Upper lobe of left lung (tissue), 6 donors: ENCODE results near the gene PRSS37. TPM values are rescaled to one million over a fixed set of nuclear protein-coding genes. Genes with fewer than 3 reads are reported as not detected.

Experiments used
- ATAC-seq, 2 donors: fragments of 200-7000 bp; cut with Tn5 transposase; one replicate each; pipeline ENCODE4 v1.9.1; 2022; ENCODE audit warnings: mild to moderate bottlenecking in 2 of 2, moderate library complexity in 2 of 2; ENCODE audit not compliant: low FRiP score in 2 of 2
- DNase-seq, 2 donors: peaks; one replicate each; pipeline ENCODE4 v3.0.0-alpha.2; 2019 to 2020
- H3K27ac ChIP-seq, 4 donors: fragments of 200-600 bp; sonication (generic); one replicate each; pipeline ENCODE4 v1.5.1; 2016 to 2019
- H3K27me3 ChIP-seq, 4 donors: fragments of 200-600 bp; sonication (generic); one replicate each; pipeline ENCODE4 v1.5.1; 2017 to 2019
- H3K36me3 ChIP-seq, 4 donors: fragments of 200-600 bp; sonication (generic); one replicate each; pipeline ENCODE4 v1.5.1; 2016 to 2019
- H3K4me1 ChIP-seq, 4 donors: fragments of 200-600 bp; sonication (generic); one replicate each; pipeline ENCODE4 v1.5.1; 2018 to 2019
- H3K4me3 ChIP-seq, 4 donors: fragments of 200-600 bp; sonication (generic); one replicate each; pipeline ENCODE4 v1.5.1; 2017 to 2019; ENCODE audit warnings: mild to moderate bottlenecking in 2 of 4, moderate library complexity in 1 of 4
- H3K9me3 ChIP-seq, 4 donors: fragments of 200-600 bp; sonication (generic); one replicate each; pipeline ENCODE4 v1.5.1; 2018 to 2019
- EP300 ChIP-seq, 4 donors: sonication (generic); formaldehyde crosslinking; IDR thresholded peaks; one replicate each; pipeline ENCODE4 v1.5.1; 2017; ENCODE audit warnings: antibody characterized with exemption in 4 of 4, control low read depth in 2 of 4
- POLR2A ChIP-seq, 4 donors: fragments of 450-650 bp; IDR thresholded peaks; one replicate each; pipeline ENCODE4 v1.5.1; 2016 to 2017; ENCODE audit warnings: antibody characterized with exemption in 4 of 4, mild to moderate bottlenecking in 2 of 4
- POLR2AphosphoS5 ChIP-seq, 2 donors: sonication (generic); formaldehyde crosslinking; IDR thresholded peaks; one replicate each; pipeline ENCODE4 v1.5.1; 2017; ENCODE audit warnings: antibody characterized with exemption in 2 of 2
- WGBS, 2 donors: methylation state at CpG; one replicate each; pipeline ENCODE4 v1.1.5; 2017 to 2018; 5-methylcytosine and 5-hydroxymethylcytosine counted together
- total RNA-seq, 6 donors: library from RNA; depleted of rRNA in 4 of 6; stranded (reverse); fragments of >200 nt in 4 of 6; gene quantifications; one replicate each; pipeline versions ENCODE4 v1.1.0 to v1.2.1, GENCODE V29; 2016 to 2021
- TF ChIP-seq, protein P1 (sequence below), 6 experiments: fragments of 450-650 bp in 4 of 6; fragments of 200-600 bp in 2 of 6; sonication (generic) in 2 of 6; IDR thresholded peaks; one replicate each; pipeline ENCODE4 v1.5.1; 2016 to 2019; ENCODE audit warnings: antibody characterized with exemption in 6 of 6
- donor health status: DM: no; HTN: no; CAD: no; lungs with moderate emphysema.
- donor health status: DM: no; HTN: yes; CAD: no; lungs with severe emphysema.

PRSS37 gene
- total RNA-seq, 6 donors from 2014 or later = not detected

DNA sequence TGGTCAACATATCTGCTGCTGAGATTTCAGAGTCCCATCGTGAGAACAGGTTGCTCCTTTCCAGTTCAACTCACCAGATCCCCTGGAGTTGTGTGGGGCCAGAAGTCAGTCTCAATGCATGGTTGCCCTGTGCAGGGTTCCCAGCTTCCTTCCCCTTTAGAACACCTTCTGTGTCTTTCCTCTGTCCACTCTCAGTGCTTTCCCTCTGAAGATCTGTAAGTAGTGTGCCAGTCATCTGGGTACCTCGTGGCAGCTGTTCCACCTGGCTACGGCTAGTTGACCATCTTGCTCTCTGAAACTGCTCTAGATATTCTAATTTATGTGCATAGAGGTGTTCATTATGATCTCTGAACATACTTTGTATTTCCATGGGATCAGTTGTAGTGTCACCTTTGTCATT lies 36.1 kb upstream of the PRSS37 start:
- 88 to 89% methylated on average over 3 of the region's 3 CpGs for WGBS, 2 donors
- no peak for TF ChIP-seq POLR2AphosphoS5 (IDR thresholded peaks at IDR 0.05)
- no peak for TF ChIP-seq EP300 (IDR thresholded peaks at IDR 0.05)
- TF ChIP-seq, protein P1, sequence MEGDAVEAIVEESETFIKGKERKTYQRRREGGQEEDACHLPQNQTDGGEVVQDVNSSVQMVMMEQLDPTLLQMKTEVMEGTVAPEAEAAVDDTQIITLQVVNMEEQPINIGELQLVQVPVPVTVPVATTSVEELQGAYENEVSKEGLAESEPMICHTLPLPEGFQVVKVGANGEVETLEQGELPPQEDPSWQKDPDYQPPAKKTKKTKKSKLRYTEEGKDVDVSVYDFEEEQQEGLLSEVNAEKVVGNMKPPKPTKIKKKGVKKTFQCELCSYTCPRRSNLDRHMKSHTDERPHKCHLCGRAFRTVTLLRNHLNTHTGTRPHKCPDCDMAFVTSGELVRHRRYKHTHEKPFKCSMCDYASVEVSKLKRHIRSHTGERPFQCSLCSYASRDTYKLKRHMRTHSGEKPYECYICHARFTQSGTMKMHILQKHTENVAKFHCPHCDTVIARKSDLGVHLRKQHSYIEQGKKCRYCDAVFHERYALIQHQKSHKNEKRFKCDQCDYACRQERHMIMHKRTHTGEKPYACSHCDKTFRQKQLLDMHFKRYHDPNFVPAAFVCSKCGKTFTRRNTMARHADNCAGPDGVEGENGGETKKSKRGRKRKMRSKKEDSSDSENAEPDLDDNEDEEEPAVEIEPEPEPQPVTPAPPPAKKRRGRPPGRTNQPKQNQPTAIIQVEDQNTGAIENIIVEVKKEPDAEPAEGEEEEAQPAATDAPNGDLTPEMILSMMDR (IDR thresholded peaks at IDR 0.05) = no peak
- TF ChIP-seq POLR2A (IDR thresholded peaks at IDR 0.05) = no peak
- Histone ChIP-seq H3K4me1 (no peaks in the 10 kb centered on the region), H3K27ac (no peak overlapping the region), H3K36me3 (no peaks in the 10 kb centered on the region), H3K4me3 (no peak overlapping the region), H3K9me3 (no peaks in the 10 kb centered on the region), H3K27me3 (no peaks in the 10 kb centered on the region)
- no peak for DNase-seq
- no peak for ATAC-seq

DNA sequence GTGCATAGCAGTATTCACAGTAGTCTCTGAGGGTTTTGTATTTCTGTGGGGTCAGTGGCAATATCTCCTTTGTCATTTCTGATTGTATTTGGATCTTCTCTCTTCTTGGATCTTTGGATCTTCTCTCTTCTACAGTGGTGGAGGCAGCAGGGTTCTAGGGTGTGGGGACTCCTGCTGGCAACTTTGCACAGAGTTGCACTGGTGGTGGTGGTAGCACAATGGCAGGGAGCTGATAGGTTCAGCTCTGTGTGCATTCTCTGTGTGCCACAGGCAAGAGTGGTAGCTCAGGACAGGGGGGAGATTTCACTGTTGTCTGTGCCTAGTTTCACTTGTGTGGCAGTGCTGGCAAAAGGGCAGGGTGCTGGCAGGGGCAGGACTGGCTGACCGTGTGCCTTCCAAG lies 35.1 kb upstream of the PRSS37 start:
- no peak overlapping the region for H3K27ac ChIP-seq
- no peaks in the 10 kb centered on the region for H3K9me3 ChIP-seq
- H3K36me3 ChIP-seq = no peaks in the 10 kb centered on the region
- TF ChIP-seq, protein P1 (IDR thresholded peaks at IDR 0.05) = no peak
- TF ChIP-seq EP300 (IDR thresholded peaks at IDR 0.05) (no peak), POLR2A (IDR thresholded peaks at IDR 0.05) (no peak), POLR2AphosphoS5 (IDR thresholded peaks at IDR 0.05) (no peak)
- WGBS, 2 donors = 89 to 100% methylated on average over 1 of the region's 1 CpG
- H3K4me1 ChIP-seq = no peaks in the 10 kb centered on the region
- ATAC-seq = no peak
- DNase-seq = no peak
- H3K4me3 ChIP-seq = no peak overlapping the region
- H3K27me3 ChIP-seq = no peaks in the 10 kb centered on the region

DNA sequence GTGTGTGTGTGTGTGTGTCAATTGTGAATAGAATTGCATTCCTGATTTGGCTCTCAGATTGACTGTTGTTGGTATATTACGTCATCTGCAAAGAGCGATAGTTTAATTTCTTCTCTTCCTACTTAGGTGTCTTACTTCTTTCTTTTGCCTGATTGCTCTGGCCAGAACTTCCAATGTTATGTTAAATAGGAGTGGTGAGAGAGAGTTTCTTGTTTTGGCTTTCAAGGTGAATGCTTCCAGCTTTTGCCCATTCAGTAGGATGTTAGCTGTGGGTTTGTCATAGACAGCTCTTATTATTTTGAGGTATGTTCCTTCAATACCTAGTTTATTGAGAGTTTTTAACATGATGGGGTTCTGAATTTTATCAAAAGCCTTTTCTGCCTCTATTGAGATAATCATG lies 34.2 kb upstream of the PRSS37 start:
- TF ChIP-seq, protein P1 (IDR thresholded peaks at IDR 0.05) = no peak
- TF ChIP-seq POLR2A (IDR thresholded peaks at IDR 0.05) (no peak), EP300 (IDR thresholded peaks at IDR 0.05) (no peak), POLR2AphosphoS5 (IDR thresholded peaks at IDR 0.05) (no peak)
- ATAC-seq (no peak), DNase-seq (no peak)
- Histone ChIP-seq H3K36me3 (no peaks in the 10 kb centered on the region), H3K27me3 (no peaks in the 10 kb centered on the region), H3K4me3 (no peak overlapping the region), H3K4me1 (no peaks in the 10 kb centered on the region), H3K27ac (no peak overlapping the region), H3K9me3 (no peaks in the 10 kb centered on the region)
- WGBS, 2 donors = 75 to 87% methylated on average over 2 of the region's 2 CpGs

DNA sequence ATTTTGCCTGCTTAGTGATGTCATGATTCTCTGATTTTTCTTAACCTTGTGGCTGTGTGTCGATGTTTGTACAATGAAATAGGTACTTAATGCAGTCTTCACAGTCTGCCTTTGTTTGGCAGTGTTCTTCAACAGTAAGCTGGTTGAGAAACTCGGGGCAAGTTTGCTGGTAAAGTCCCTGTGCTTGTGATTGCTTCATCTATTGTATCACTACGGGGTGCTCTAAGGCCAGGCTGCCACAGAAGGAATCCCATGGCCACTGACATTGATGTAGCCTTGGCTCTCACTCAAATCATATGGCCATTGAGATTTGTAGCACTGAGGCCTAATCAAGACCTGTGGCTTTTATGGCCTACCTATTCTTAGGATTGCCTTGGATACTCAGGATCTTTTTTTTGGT lies 33.5 kb upstream of the PRSS37 start:
- Histone ChIP-seq H3K4me1 (no peaks in the 10 kb centered on the region), H3K36me3 (no peaks in the 10 kb centered on the region), H3K27me3 (no peaks in the 10 kb centered on the region), H3K4me3 (no peak overlapping the region), H3K9me3 (peaks cover 0 to 4% (median 0%) of the 10 kb centered on the region in 4 donors), H3K27ac (no peak overlapping the region)
- no peak for ATAC-seq
- 29 to 42% methylated on average over 3 of the region's 3 CpGs for WGBS, 2 donors
- TF ChIP-seq EP300 (IDR thresholded peaks at IDR 0.05) (no peak), POLR2AphosphoS5 (IDR thresholded peaks at IDR 0.05) (no peak), POLR2A (IDR thresholded peaks at IDR 0.05) (no peak)
- TF ChIP-seq, protein P1 (IDR thresholded peaks at IDR 0.05) = no peak
- DNase-seq = peak in 1 of 2 donors; percentile 41

DNA sequence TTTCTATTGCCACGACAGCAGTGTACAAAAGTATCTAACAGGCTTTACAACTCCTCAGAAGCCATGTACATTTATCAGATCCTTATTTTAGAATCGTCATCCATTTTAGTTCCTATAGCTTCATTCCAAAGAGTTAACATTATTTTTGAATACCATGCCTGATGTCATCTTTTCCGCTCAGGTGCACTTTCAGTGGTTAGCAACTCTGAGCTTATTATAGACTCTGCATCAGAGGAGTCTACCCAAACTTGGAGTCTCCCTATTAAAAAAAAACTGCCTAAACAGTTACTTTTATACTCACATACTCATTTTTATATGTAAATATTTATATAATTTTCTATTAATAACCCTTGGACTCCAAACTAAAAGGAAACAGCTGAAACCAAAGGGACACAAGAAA lies 31.6 kb upstream of the PRSS37 start:
- TF ChIP-seq POLR2AphosphoS5 (IDR thresholded peaks at IDR 0.05) (no peak), POLR2A (IDR thresholded peaks at IDR 0.05) (no peak), EP300 (IDR thresholded peaks at IDR 0.05) (no peak)
- TF ChIP-seq, protein P1 (IDR thresholded peaks at IDR 0.05) = no peak
- no peaks in the 10 kb centered on the region for H3K27me3 ChIP-seq
- peaks cover 0 to 4% (median 0%) of the 10 kb centered on the region in 4 donors for H3K9me3 ChIP-seq
- no peaks in the 10 kb centered on the region for H3K4me1 ChIP-seq
- WGBS, 2 donors = 88 to 94% methylated on average over 3 of the region's 3 CpGs
- no peaks in the 10 kb centered on the region for H3K36me3 ChIP-seq
- H3K4me3 ChIP-seq = no peak overlapping the region
- DNase-seq = no peak
- no peak for ATAC-seq
- no peak overlapping the region for H3K27ac ChIP-seq
